HG03521 (cell line): ENCODE results near the gene MED27.
"Not testable (repeated sequence)": the region's sequence is repeated elsewhere in the genome, so short reads cannot be mapped to it uniquely, and the experiment has no call there.

Experiments
- ATAC-seq: cut with Tn5 transposase; IDR thresholded peaks from one replicate; pipeline ENCODE4 v1.9.1; 2021; ENCODE audit warnings: mild to moderate bottlenecking, moderate library complexity; ENCODE audit not compliant: unreplicated experiment

MED27 gene

GRCh38 chr9:132020820-132021510 lies 58.7 kb downstream of the MED27 start:
- ATAC-seq: no peak

- no peak for ATAC-seq
Measured at GRCh38 chr9:132020272-132020671, 59.4 kb downstream of the MED27 start.

GRCh38 chr9:132019702-132020101 lies 60.0 kb downstream of the MED27 start:
- ATAC-seq: no peak

GRCh38 chr9:132018957-132019405 lies 60.7 kb downstream of the MED27 start:
- ATAC-seq: no peak

GRCh38 chr9:132016456-132016855 lies 63.2 kb downstream of the MED27 start:
- ATAC-seq: no peak

GRCh38 chr9:132015866-132016265 lies 63.8 kb downstream of the MED27 start:
- ATAC-seq: no peak

GRCh38 chr9:132014218-132014805 lies 65.4 kb downstream of the MED27 start:
- no peak for ATAC-seq

- no peak for ATAC-seq
Measured at GRCh38 chr9:132012704-132013357, 66.8 kb downstream of the MED27 start.

- ATAC-seq: no peak
Measured at GRCh38 chr9:132011896-132012295, 67.8 kb downstream of the MED27 start.

- no peak for ATAC-seq
Measured at GRCh38 chr9:132011309-132011708, 68.4 kb downstream of the MED27 start.

- ATAC-seq: not testable (repeated sequence)
Measured at GRCh38 chr9:132010201-132010600, 69.5 kb downstream of the MED27 start.

GRCh38 chr9:132008855-132009812 lies 70.5 kb downstream of the MED27 start:
- ATAC-seq: no peak

- no peak for ATAC-seq
Measured at GRCh38 chr9:132008184-132008803, 71.4 kb downstream of the MED27 start.

GRCh38 chr9:132007371-132008025 lies 72.2 kb downstream of the MED27 start:
- ATAC-seq: no peak

GRCh38 chr9:132006677-132007370 lies 72.8 kb downstream of the MED27 start:
- ATAC-seq: no peak

GRCh38 chr9:132005899-132006298 lies 73.8 kb downstream of the MED27 start:
- ATAC-seq: no peak

GRCh38 chr9:132004323-132004722 lies 75.3 kb downstream of the MED27 start:
- no peak for ATAC-seq

- no peak for ATAC-seq
Measured at GRCh38 chr9:132003896-132004295, 75.8 kb downstream of the MED27 start.

GRCh38 chr9:132003319-132003704 lies 76.4 kb downstream of the MED27 start:
- ATAC-seq: no peak
